ENCODE data around the gene FYN.
A peak's percentile ranks its signal among the peaks of the same experiment; 100 is the strongest.

Gene FYN

DNA sequence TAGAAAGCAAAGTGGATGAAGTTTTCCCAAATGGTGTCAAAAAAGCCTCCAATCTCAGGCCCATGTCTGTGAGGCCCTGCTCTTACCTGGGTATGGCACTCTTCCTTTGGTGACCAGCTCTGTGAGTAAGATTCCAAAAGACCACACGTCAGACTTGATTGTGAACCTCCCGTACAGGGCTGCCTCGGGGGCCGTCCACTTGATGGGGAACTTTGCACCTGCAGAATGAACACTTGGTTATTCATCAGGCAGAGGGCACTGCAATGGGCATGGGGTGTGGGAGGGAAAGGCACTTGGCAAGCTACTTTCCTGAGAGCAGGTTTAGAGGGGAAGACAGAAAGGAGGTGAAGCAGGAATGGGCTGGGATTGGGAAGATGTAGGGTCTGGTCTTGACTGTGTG, 198.8 kb downstream of the FYN start:
- no peak for DNase-seq

DNA sequence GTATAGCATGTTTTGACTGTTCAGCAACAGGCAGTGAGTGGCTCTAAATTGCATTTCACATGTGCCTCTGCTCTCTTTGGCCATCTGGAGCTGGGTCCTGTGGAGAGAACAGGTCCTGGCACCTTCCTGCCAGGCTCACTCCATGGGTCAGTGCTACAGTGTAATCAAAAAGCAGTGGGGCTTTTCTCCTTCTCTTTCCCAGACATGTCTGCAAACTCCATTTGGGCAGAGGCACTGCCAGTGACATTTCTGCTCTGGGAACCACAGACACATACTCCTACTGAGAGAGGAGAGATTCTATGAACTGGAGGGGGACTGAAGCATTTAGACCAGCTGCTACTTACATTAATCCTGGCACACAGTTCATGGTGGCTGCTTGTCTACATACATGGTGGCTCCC, 199.3 kb downstream of the FYN start:
- no peak for DNase-seq

DNA sequence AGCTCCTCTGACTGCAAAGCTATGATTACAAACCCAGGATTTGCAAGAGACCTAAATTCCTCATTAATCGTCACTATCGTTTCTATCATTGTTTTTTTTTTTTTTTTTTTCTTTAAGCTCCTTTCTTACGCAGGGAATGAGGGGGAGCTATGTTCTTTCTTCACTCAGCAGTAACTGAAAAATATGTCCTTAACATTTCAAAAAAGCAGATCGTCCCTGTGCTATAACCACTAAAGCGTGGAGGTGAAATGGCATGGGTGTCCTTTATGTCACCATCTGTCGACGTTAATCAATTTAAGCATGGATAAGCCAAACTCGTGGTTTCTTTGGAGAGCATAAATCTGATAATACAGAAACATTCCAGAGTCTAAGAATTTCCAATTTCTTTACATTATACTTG, 199.7 kb downstream of the FYN start:
- DNase-seq: no peak

DNA sequence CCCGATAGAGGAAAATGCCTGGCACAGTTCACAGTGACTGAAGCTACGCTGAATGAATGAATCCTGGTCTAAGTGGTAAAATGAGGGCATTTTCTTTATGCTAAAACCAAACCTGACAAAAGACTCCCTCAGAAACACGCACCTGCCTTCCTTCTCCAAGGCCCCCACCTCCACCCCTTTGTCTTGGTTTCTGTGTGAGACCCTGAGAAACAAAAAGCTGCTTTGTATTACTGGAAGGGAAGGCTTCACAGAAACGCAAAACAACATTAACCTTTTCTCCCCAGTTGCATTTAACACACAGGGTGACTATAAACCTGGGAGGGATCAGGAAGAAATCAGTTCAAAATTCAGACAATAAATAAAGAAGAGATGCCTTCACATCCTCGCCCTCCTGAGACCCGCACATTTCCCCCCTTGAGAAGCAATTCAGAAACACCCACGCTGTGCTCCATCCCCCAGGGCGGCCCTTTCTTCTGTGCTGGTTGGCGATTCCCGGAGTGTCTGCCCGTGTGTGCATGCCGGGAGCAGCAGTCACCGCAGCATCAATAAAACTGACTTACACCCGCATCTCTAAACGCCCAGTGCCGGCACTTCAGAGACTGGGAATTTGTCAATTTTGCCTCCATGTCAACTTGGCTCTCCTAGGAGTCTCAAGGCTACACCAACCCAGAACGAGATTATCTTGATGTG, 200.3 kb downstream of the FYN start:
- no peak for DNase-seq

DNA sequence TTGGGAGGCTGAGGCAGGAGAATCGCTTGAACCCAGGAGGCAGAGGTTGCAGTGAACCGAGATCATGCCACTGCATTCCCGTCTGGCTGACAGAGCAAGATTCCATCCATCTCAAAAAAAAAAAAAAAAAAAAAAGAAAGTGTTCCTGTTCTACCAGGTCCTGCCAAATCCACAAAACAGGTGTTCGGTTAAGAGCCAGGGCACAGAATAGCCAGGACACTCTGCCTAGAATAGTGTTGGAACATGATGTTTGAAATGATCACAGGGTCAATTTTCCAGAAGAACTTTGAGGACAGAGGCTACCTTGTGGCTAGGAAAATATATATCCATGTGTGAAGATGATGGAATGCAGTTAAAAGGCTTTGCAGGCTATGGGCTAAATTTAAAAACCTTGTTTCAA, 203.9 kb downstream of the FYN start:
- DNase-seq: no peak

DNA sequence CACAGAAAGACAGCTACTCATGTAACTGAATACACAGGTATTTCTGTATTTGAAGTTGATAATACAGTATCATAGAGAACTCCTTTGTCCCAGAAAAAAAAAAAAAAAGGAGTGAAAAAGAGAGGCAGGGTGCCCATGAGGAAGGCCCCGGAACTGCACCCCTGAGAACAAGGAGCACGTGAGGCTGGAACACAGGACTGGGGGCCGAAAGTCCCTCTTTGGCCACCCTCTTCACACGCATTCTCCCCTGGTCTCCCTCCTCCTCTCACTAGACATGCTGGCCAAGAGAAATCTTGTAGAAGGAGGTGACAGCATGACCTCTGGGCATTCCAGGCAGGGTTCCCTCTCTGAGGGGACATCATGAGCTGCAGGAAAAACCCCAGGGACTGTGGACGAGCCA, 204.8 kb downstream of the FYN start:
- no peak for DNase-seq

DNA sequence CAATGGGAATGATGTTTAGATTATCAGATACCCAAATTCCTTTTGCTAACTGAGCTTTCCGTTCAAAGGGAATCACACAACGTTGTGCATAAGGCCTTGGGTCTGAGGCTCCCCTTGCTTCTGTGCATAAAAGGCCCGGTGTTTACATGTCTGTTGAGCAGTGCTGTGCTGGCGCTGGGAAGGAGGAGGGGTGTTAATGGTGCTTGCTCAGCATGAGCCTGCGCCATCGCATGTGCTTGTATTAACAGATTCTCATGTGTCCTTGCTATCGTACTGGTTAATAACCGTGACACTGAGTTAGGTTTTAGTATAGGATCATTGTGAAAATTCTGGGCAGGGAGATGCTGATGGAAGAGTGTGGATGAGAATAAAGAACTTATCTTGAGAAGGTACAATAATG, 205.3 kb downstream of the FYN start:
- DNase-seq: no peak

DNA sequence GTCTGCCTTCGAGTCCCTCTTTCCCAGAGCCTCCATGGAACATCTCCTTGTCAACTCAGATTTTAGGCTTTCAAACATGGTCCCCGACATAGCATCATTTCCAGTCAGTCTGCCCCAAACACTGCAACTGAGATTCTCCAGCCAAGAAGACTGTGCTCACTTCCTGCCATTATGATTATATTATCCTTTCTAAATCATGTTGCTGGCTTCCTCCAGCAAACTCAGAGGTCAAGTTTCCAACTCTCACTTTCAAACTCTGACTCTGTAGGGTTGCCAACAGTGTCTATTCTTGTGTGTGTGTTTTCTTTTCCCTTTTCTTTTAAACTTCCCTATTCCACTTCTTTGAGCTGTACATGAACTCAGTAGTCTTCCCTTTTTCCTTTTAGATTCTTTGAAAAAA, 206.4 kb downstream of the FYN start:
- no peak for DNase-seq

DNA sequence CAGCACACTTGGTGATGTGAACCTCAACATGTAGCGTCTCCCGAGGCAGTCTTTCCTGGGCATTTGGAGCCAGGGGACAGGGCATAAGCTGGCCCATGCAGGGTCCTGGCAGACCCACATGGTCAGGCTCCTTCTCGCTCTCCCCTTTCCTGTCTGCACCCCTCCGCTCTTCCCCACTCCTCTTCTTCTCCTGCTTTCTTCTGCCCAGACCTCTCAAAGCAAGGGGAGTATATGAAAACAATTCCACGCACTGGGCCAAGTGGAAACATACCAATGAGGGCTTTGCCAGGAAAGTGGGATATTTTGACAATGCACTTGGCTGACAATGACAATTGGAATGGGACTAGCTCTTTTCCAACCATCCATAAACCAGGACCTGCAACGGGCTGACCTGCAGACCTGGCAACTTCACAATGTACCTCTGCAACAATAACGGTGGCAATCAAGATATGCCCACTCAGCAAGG, 208.7 kb downstream of the FYN start:
- no peak for DNase-seq

DNA sequence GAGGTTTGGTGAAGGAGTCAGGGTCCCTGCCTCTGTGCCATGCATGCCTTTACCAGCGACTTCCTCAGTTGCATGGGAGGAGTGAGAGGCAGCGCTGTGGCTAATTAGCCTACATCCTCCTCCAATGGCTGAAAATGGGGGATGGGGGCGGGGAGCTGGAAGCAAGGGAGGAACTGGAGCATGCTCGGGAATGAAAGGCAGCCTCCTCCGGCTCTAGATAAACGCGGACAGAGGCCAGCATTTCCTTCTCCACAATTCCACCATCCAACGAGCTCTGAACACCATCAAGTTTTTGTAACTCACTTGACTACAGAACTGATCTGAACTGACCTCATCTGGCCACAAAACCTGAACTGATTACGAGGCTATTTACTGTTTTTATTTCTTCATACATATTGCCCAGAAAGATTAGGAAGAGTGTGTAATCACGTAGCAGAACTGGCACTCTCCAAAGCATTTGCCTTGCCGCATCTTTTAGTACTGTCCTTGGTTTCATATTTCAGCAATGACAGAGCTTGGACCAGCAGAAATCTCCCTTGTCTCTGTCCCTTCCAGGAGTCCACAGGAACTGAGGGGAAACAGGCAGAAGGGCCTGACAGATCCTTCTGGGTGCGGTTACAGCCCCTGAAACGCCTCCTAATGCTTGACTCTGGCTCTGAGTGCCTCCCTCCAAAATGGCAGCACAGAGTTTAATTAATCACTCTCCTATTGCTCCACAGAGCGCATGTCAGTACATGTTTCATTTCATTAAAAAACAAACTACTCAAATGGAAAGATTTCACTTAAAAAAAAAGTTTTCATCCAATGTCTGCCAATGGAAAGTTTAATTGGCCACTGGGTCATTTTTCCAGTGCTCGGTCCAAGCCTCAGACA, 209.3 kb downstream of the FYN start:
- peak in 1 of 2 donors; percentile 44 for DNase-seq

DNA sequence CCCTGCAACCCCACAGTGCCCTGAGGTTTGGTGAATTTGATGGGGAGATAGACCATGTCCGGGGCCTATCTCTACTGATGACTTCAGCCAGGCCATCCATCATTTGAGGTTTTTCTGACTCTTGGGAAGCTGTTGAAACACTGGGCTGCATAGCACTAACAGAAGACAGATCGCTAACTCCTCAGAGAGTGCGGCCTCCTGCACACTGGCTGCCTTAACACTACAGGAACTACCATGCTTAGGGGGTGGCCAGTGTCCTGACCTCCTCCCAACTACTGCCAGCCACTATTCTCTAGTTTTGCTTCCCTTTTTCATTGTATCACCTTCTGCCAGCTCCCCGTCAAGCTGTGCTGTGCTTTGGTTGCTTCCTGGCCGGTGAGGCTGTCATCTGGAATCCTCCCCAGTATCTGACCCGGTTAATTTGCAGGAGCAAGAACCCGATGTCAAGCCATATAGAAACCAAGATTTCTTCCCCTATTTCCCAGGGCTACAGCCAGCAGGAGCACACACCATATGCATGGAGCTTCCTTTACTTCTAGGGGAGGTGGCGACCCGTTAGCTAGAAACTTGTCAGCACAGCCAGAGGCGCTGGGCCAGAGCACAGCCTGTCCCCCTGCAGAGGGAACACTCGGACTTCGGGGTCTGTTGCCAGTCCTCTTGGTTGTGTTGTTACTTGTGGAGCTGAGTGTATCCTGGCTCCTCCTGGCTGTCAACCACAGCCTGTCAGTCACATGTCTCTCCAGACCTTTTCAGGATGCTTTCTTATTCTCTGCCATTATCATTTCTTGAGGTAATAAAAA, 210.3 kb downstream of the FYN start:
- DNase-seq: no peak

DNA sequence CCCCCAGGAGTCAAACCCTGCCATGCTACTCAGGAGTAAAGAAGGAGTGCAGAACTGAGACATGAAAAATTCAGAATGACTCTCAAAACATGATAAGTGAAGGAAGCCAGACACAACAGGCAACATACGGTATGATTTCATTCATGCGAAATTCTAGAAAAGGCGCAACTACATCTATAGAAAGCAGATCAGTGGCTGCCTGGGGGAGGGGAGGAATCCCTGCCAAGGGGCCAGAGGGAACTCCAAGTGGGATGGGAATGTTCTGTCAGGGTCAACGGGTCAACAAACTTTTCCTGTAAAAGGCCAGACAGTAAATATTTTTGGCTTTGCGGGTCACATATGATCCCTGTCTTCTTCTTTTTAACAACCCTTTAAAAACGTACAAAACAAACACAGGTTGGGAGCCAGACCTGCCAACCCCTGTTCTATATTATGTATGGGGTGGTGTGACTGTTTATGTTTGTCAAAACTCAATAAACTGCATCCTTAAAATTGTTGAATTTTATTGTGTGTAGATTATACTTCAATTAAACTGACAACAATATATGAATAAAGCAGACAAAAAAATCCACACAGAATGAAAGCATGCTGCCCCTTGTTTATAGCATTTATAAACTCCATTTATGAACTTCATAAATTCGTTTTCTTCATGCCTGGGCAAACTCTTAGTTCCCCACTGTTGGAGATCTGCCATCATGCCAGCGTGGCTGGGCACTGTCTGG, 211.0 kb downstream of the FYN start:
- no peak for DNase-seq

DNA sequence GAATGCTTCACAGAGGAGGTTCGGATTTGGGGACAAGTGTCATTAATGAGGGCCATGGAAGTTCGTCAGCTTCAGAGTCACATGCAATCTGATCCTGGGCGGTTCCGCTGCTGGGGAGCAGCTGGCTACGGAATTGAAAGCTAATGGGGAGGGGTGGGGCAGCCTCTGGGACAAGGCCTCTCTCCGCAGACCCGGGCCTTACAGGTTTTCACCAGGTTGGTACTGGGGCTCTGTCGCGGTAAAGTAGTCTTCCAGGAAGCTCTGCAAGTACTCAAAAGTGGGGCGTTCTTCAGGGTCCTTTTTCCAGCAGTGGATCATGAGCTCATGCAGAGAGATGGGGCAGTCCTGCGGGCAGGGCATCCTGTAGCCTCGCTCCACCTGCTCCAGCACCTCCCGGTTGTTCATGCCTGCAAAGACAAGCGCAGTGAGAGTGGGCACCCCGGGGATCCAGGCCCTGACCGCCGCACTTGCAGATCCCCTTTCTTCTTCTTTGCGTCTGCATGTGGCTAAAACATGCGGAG, 211.7 kb downstream of the FYN start:
- DNase-seq: no peak

DNA sequence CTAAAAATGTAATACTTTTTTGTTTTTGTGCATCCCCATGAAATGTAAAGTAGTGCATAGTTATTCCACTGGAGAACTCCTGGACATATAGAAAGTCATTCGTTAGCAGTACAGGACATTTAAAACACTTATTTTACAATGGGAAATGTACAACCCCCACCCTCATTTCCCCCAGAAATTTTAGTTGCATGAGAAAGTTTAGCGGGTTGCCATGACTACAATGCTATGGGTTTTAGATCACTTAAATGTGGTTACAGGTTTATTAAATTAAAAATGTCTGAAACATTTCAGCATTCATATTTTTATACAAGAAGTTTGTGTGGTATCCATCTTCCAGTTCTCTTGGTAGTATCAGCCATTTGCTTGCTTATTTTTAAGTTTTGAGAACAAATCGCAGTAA, 212.7 kb downstream of the FYN start:
- DNase-seq: no peak

DNA sequence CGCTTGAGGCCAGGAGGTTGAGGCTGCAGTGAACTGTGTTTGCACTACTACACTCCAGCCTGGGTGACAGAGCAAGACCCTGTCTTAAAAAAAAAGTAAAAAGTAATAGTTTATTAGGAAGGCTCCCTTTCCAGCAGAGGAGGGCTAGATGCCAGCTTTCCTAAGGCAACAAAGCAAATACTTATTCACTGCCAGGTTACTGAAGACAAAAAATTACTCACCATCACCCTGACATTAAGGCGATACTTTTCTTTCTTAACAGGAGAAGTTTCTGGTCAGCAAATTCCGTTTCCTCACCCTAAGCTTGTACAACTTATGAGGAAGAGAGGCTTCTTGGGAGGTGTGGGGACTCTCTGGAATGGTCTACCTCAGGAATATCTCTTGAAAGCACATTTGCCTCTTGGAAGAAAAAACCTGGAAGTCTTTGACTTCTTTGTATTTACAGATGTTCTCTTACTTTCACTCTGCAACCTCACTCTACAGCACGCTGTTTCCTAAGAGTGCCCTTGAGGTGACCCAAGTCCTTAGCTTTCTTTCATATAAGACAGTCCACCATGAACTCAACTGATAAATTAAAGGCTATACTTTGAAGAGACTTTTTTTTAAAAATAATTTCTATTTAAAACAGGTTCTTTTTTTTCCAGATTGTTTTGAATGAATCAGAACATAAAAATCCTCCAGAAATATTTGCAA, 214.6 kb downstream of the FYN start:
- DNase-seq: no peak

DNA sequence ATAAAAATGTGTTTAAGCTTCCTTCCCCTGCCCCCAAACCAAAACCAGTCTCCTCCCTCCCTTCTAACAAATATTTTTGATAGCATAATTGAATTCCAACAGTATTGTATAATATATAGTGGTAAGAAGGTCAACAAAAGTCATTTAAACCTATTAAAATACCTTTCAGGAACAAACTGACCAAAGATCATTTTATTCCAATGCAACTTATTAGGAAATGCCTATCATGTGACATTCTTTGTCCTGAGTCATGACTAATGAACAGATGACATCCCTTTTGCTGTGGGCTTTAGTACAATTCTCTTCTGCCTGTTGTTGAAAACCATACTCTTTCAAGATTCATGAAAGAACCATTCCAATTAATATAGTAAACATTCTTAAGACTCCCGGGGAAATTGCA, 216.1 kb downstream of the FYN start:
- DNase-seq: no peak

DNA sequence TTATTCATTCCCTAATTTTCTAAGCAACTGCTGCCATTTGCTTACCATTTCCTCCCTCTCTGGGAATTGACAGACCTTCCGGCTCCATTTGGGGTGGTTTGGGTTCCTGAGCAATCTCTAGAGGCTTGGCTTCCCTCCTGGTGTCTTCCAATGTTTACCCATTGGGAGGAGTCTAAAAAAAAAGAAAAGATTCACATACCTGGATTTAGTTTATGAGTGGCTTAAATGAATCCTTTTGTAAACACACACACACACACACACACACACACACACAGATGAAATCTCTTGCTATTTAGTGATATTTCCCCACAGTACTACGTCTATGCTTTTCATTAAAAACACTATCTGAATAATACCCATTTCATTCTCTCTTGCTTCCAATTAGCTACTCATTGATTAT, 219.3 kb downstream of the FYN start:
- no peak for DNase-seq

DNA sequence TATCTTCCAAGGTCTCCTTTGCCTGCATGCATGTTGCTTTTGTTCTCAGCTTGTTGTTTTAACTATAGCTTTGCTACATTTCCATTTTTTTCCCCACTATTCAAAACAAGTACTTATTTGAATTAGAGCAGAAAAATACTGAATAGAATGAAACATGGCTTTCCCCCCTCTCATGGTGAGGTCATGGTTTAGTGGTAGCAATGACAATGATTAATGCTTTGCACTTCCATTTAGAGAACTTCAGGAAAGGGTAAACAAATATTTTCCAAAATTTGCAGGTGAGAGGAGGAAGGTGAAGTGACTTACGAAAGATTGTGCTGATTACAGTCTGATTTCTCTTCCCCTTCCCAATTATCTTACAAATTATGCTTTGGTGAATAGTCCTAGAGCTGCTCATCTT, 219.8 kb downstream of the FYN start:
- DNase-seq: no peak

DNA sequence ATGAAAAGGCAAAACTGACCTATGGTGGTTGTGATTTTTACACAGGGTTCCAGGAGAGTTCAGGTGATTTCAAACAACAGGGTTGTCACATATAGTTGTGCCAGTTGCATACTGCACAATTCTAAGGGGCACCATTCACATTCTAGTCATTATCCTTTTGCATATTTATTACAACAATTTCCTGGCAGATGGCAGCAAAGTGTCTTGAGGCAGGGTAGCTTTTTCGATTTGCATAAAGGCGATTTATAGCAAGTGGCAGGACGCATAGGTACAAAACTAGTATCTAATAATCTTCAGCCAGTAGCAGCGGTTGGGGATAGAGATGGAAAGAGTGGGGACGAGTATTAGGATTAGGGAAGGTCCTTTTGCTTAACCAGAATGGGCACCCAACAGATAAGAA, 221.1 kb downstream of the FYN start:
- DNase-seq: no peak

DNA sequence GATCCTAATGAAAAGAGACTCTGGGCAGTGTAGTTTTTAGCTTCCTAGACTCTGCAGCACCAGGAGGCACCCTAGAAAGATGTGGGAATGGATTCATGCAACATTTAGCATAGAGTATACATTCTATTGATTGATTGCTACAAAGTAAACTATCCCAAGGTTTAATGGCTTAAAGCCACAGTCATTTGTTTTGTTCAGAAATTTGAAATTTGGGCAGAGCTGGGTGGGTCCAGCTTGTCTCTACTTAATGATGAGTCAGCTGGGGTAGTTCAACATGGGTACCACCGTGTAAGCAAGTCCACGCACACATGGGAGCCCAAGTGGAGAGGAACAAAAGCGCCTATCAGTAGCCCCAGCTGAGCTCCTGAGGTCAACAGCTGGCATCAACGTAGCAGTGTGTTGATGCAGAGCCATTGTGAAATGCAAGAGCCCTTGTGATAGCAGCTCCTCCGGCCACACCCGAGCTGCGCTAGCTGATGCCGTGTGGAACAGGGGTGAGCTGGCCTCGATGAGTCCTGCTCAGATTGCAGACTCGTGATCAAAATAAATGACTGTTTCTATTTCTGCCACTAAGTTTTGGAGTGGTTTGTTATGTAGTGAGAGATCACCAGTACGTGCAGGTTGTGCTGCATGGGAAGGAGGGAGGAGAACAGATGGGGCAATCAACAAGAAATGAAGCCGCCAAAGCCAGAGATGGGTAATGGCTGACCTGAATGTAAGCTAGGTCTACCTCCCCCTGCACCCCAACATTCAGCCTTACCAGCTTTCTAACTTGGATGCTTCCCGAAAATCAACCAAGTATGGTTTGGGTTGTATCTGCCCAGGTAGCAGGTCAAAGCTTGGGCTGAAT, 221.8 kb downstream of the FYN start:
- no peak for DNase-seq

DNA sequence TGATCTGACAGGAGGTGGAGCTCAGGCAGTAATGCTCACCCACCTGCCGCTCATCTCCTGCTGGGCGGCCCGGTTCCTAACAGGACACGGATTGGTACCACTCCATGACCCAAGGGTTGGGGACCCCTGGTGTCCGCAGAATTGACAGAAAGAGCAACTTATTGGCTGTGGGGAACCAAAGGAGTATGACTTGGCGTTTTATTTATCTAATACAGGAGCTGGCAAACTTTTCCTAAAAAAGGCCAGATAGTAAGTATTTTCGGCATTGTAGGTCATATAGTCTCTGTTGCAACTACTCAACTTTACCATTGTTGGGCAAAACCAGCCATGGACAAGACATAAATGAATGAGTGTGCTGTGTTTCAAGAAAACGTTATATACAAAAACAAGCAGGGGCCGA, 223.2 kb downstream of the FYN start:
- no peak for DNase-seq
